Renal cortical epithelial cell (primary cell): ENCODE measurements around the gene ELOVL5. TPM values are rescaled to one million over a fixed set of nuclear protein-coding genes. Genes with fewer than 3 reads are reported as not detected.
"Not testable (repeated sequence)": the region's sequence is repeated elsewhere in the genome, so short reads cannot be mapped to it uniquely, and the experiment has no call there.

Experiments
- DNase-seq: peaks from one replicate; pipeline ENCODE4 v3.0.0-alpha.2; 2011; ENCODE audit warnings: low read depth
- total RNA-seq: library from RNA; depleted of rRNA; stranded (reverse); fragments of >200 nt; gene quantifications from 2 replicates; pipeline ENCODE4 v1.2.3, GENCODE V29; 2014

ELOVL5 gene
- total RNA-seq, 1 donor from 2014 or later = 92.8 TPM

GRCh38 chr6:53328375-53328774 lies 20.4 kb downstream of the ELOVL5 start:
- no peak for DNase-seq

GRCh38 chr6:53327017-53327395 lies 21.7 kb downstream of the ELOVL5 start:
- no peak for DNase-seq

- peak; percentile 96 for DNase-seq
These were observed 22.3 kb downstream of the ELOVL5 start for GRCh38 chr6:53326372-53327016.

GRCh38 chr6:53325785-53326184 lies 23.0 kb downstream of the ELOVL5 start:
- DNase-seq = no peak

- no peak for DNase-seq
These were observed 26.3 kb downstream of the ELOVL5 start for GRCh38 chr6:53322188-53323029.

GRCh38 chr6:53321701-53322100 lies 27.0 kb downstream of the ELOVL5 start:
- peak; percentile 38 for DNase-seq

GRCh38 chr6:53320964-53321363 lies 27.8 kb downstream of the ELOVL5 start:
- peak; percentile 36 for DNase-seq

- DNase-seq = no peak
These were observed 30.3 kb downstream of the ELOVL5 start for GRCh38 chr6:53318429-53318828.

- no peak for DNase-seq
These were observed 30.9 kb downstream of the ELOVL5 start for GRCh38 chr6:53317861-53318260.

- DNase-seq = not testable (repeated sequence)
These were observed 31.5 kb downstream of the ELOVL5 start for GRCh38 chr6:53317299-53317698.

- DNase-seq = no peak
These were observed 32.6 kb downstream of the ELOVL5 start for GRCh38 chr6:53316142-53316541.

- DNase-seq = no peak
These were observed 33.5 kb downstream of the ELOVL5 start for GRCh38 chr6:53315086-53315724.

- DNase-seq = peak; percentile 45
These were observed 34.9 kb downstream of the ELOVL5 start for GRCh38 chr6:53313784-53314400.

GRCh38 chr6:53312355-53312754 lies 36.4 kb downstream of the ELOVL5 start:
- no peak for DNase-seq

GRCh38 chr6:53311586-53311935 lies 37.2 kb downstream of the ELOVL5 start:
- no peak for DNase-seq

GRCh38 chr6:53310771-53311585 lies 37.8 kb downstream of the ELOVL5 start:
- no peak for DNase-seq

GRCh38 chr6:53309901-53310300 lies 38.8 kb downstream of the ELOVL5 start:
- no peak for DNase-seq

- peak; percentile 51 for DNase-seq
These were observed 39.5 kb downstream of the ELOVL5 start for GRCh38 chr6:53309059-53309900.

- peak; percentile 99 for DNase-seq
These were observed 41.9 kb downstream of the ELOVL5 start for GRCh38 chr6:53306819-53307347.

GRCh38 chr6:53306217-53306616 lies 42.5 kb downstream of the ELOVL5 start:
- DNase-seq = not testable (repeated sequence)
